Measurements from ENCODE around the gene KDELR3.

The KDELR3 gene

GRCh38 chr22:38427940-38428339, 40.0 kb upstream of the KDELR3 start:
- Histone ChIP-seq H3K36me3 (ENCODE audit: insufficient read depth, low read length) (no peaks in the 10 kb centered on the region), H3K4me1 (ENCODE audit: control insufficient read depth, insufficient read depth, low read length) (no peaks in the 10 kb centered on the region), H3K4me3 (ENCODE audit: low read length) (no peak overlapping the region), H3K27me3 (ENCODE audit: control insufficient read depth, insufficient read depth, low read length) (peaks cover 14% of the 10 kb centered on the region), H3K4me2 (ENCODE audit: low read length) (no peak overlapping the region), H3K9me3 (replicated peaks; ENCODE audit: low read length) (no peaks in the 10 kb centered on the region), H3K9ac (ENCODE audit: low read depth, low read length) (no peak overlapping the region)

GRCh38 chr22:38428714-38429113, 39.2 kb upstream of the KDELR3 start:
- Histone ChIP-seq H3K9ac (ENCODE audit: low read depth, low read length) (no peak overlapping the region), H3K4me1 (ENCODE audit: control insufficient read depth, insufficient read depth, low read length) (no peaks in the 10 kb centered on the region), H3K27me3 (ENCODE audit: control insufficient read depth, insufficient read depth, low read length) (peaks cover 16% of the 10 kb centered on the region), H3K4me2 (ENCODE audit: low read length) (no peak overlapping the region), H3K36me3 (ENCODE audit: insufficient read depth, low read length) (no peaks in the 10 kb centered on the region), H3K9me3 (replicated peaks; ENCODE audit: low read length) (no peaks in the 10 kb centered on the region), H3K4me3 (ENCODE audit: low read length) (no peak overlapping the region)

GRCh38 chr22:38429499-38430068, 38.3 kb upstream of the KDELR3 start:
- no peak overlapping the region for H3K4me2 ChIP-seq (ENCODE audit: low read length)
- H3K4me3 ChIP-seq (ENCODE audit: low read length) = no peak overlapping the region
- no peaks in the 10 kb centered on the region for H3K9me3 ChIP-seq (replicated peaks; ENCODE audit: low read length)
- H3K4me1 ChIP-seq (ENCODE audit: control insufficient read depth, insufficient read depth, low read length) = no peaks in the 10 kb centered on the region
- no peaks in the 10 kb centered on the region for H3K36me3 ChIP-seq (ENCODE audit: insufficient read depth, low read length)
- H3K27me3 ChIP-seq (ENCODE audit: control insufficient read depth, insufficient read depth, low read length) = peaks cover 23% of the 10 kb centered on the region
- H3K9ac ChIP-seq (ENCODE audit: low read depth, low read length) = no peak overlapping the region

- H3K4me1 ChIP-seq (ENCODE audit: control insufficient read depth, insufficient read depth, low read length) = no peaks in the 10 kb centered on the region
- peaks cover 21% of the 10 kb centered on the region for H3K27me3 ChIP-seq (ENCODE audit: control insufficient read depth, insufficient read depth, low read length)
- H3K9ac ChIP-seq (ENCODE audit: low read depth, low read length) = no peak overlapping the region
- no peaks in the 10 kb centered on the region for H3K9me3 ChIP-seq (replicated peaks; ENCODE audit: low read length)
- no peaks in the 10 kb centered on the region for H3K36me3 ChIP-seq (ENCODE audit: insufficient read depth, low read length)
- no peak overlapping the region for H3K4me3 ChIP-seq (ENCODE audit: low read length)
- no peak overlapping the region for H3K4me2 ChIP-seq (ENCODE audit: low read length)
Observed at GRCh38 chr22:38431266-38432010, 36.5 kb upstream of the KDELR3 start.

GRCh38 chr22:38432264-38432663, 35.6 kb upstream of the KDELR3 start:
- Histone ChIP-seq H3K4me1 (ENCODE audit: control insufficient read depth, insufficient read depth, low read length) (no peaks in the 10 kb centered on the region), H3K9me3 (replicated peaks; ENCODE audit: low read length) (no peaks in the 10 kb centered on the region), H3K27me3 (ENCODE audit: control insufficient read depth, insufficient read depth, low read length) (peaks cover 28% of the 10 kb centered on the region), H3K36me3 (ENCODE audit: insufficient read depth, low read length) (no peaks in the 10 kb centered on the region), H3K4me3 (ENCODE audit: low read length) (no peak overlapping the region), H3K4me2 (ENCODE audit: low read length) (no peak overlapping the region), H3K9ac (ENCODE audit: low read depth, low read length) (no peak overlapping the region)

- no peaks in the 10 kb centered on the region for H3K36me3 ChIP-seq (ENCODE audit: insufficient read depth, low read length)
- H3K4me3 ChIP-seq (ENCODE audit: low read length) = no peak overlapping the region
- no peaks in the 10 kb centered on the region for H3K9me3 ChIP-seq (replicated peaks; ENCODE audit: low read length)
- no peak overlapping the region for H3K4me2 ChIP-seq (ENCODE audit: low read length)
- no peak overlapping the region for H3K9ac ChIP-seq (ENCODE audit: low read depth, low read length)
- H3K27me3 ChIP-seq (ENCODE audit: control insufficient read depth, insufficient read depth, low read length) = peaks cover 31% of the 10 kb centered on the region
- no peaks in the 10 kb centered on the region for H3K4me1 ChIP-seq (ENCODE audit: control insufficient read depth, insufficient read depth, low read length)
Observed at GRCh38 chr22:38433871-38434270, 34.0 kb upstream of the KDELR3 start.

- H3K27me3 ChIP-seq (ENCODE audit: control insufficient read depth, insufficient read depth, low read length) = peaks cover 26% of the 10 kb centered on the region
- no peak overlapping the region for H3K4me2 ChIP-seq (ENCODE audit: low read length)
Observed at GRCh38 chr22:38435010-38435409, 32.9 kb upstream of the KDELR3 start.

GRCh38 chr22:38435965-38436364, 31.9 kb upstream of the KDELR3 start:
- Histone ChIP-seq H3K4me3 (ENCODE audit: low read length) (no peak overlapping the region), H3K9me3 (replicated peaks; ENCODE audit: low read length) (no peaks in the 10 kb centered on the region), H3K4me1 (ENCODE audit: control insufficient read depth, insufficient read depth, low read length) (no peaks in the 10 kb centered on the region), H3K36me3 (ENCODE audit: insufficient read depth, low read length) (no peaks in the 10 kb centered on the region), H3K4me2 (ENCODE audit: low read length) (no peak overlapping the region), H3K27me3 (ENCODE audit: control insufficient read depth, insufficient read depth, low read length) (peaks cover 35% of the 10 kb centered on the region), H3K9ac (ENCODE audit: low read depth, low read length) (no peak overlapping the region)

More at GRCh38 chr22:38435010-38435409, 32.9 kb upstream of the KDELR3 start:
- H3K4me3 ChIP-seq (ENCODE audit: low read length) = no peak overlapping the region
- no peaks in the 10 kb centered on the region for H3K4me1 ChIP-seq (ENCODE audit: control insufficient read depth, insufficient read depth, low read length)
- H3K9me3 ChIP-seq (replicated peaks; ENCODE audit: low read length) = no peaks in the 10 kb centered on the region
- no peak overlapping the region for H3K9ac ChIP-seq (ENCODE audit: low read depth, low read length)
- no peaks in the 10 kb centered on the region for H3K36me3 ChIP-seq (ENCODE audit: insufficient read depth, low read length)

- Histone ChIP-seq H3K9ac (ENCODE audit: low read depth, low read length) (no peak overlapping the region), H3K4me2 (ENCODE audit: low read length) (no peak overlapping the region), H3K4me1 (ENCODE audit: control insufficient read depth, insufficient read depth, low read length) (no peaks in the 10 kb centered on the region), H3K9me3 (replicated peaks; ENCODE audit: low read length) (no peaks in the 10 kb centered on the region), H3K36me3 (ENCODE audit: insufficient read depth, low read length) (no peaks in the 10 kb centered on the region), H3K4me3 (ENCODE audit: low read length) (no peak overlapping the region), H3K27me3 (ENCODE audit: control insufficient read depth, insufficient read depth, low read length) (peaks cover 43% of the 10 kb centered on the region)
Observed at GRCh38 chr22:38436629-38437395, 31.1 kb upstream of the KDELR3 start.

GRCh38 chr22:38437416-38437815, 30.5 kb upstream of the KDELR3 start:
- Histone ChIP-seq H3K27me3 (ENCODE audit: control insufficient read depth, insufficient read depth, low read length) (peaks cover 44% of the 10 kb centered on the region), H3K9ac (ENCODE audit: low read depth, low read length) (no peak overlapping the region), H3K36me3 (ENCODE audit: insufficient read depth, low read length) (no peaks in the 10 kb centered on the region), H3K9me3 (replicated peaks; ENCODE audit: low read length) (no peaks in the 10 kb centered on the region), H3K4me2 (ENCODE audit: low read length) (no peak overlapping the region), H3K4me1 (ENCODE audit: control insufficient read depth, insufficient read depth, low read length) (no peaks in the 10 kb centered on the region), H3K4me3 (ENCODE audit: low read length) (no peak overlapping the region)

- H3K9me3 ChIP-seq (replicated peaks; ENCODE audit: low read length) = no peaks in the 10 kb centered on the region
- no peaks in the 10 kb centered on the region for H3K36me3 ChIP-seq (ENCODE audit: insufficient read depth, low read length)
- peaks cover 62% of the 10 kb centered on the region for H3K27me3 ChIP-seq (ENCODE audit: control insufficient read depth, insufficient read depth, low read length)
- no peaks in the 10 kb centered on the region for H3K4me1 ChIP-seq (ENCODE audit: control insufficient read depth, insufficient read depth, low read length)
- H3K9ac ChIP-seq (ENCODE audit: low read depth, low read length) = no peak overlapping the region
- no peak overlapping the region for H3K4me3 ChIP-seq (ENCODE audit: low read length)
- H3K4me2 ChIP-seq (ENCODE audit: low read length) = no peak overlapping the region
Observed at GRCh38 chr22:38440747-38441350, 27.0 kb upstream of the KDELR3 start.

Data from skeletal muscle satellite cell (primary cell).